Prostate gland (tissue), 2 donors: ENCODE results near the gene INKA2. TPM values are rescaled to one million over a fixed set of nuclear protein-coding genes. Genes with fewer than 3 reads are reported as not detected.

Source experiments
- DNase-seq: peaks from one replicate; pipeline ENCODE4 v3.0.0-alpha.2; 2019; ENCODE audit warnings: low spot score
- H3K27ac ChIP-seq, 2 donors: fragments of 200-600 bp; sonication (generic); 2 replicates each; pipeline ENCODE4 v1.5.1; 2017 to 2019
- H3K27me3 ChIP-seq: fragments of 200-600 bp; sonication (generic); replicated peaks from 2 replicates; pipeline ENCODE4 v1.5.1; 2019; ENCODE audit not compliant: insufficient read depth
- H3K36me3 ChIP-seq, 2 donors: fragments of 200-600 bp; sonication (generic); 1 replicate in 1 of 2; 2 replicates in 1 of 2; pipeline versions ENCODE4 v1.5.1 to v1.8.1; 2017 to 2019
- H3K4me1 ChIP-seq: fragments of 200-600 bp; sonication (generic); replicated peaks from 2 replicates; pipeline ENCODE4 v1.5.1; 2019
- H3K4me3 ChIP-seq, 2 donors: fragments of 200-600 bp; sonication (generic); 2 replicates each; pipeline ENCODE4 v1.5.1; 2017 to 2019
- H3K9me3 ChIP-seq: fragments of 200-600 bp; sonication (generic); 2 replicates; pipeline ENCODE4 v1.5.1; 2017
- POLR2A ChIP-seq: fragments of 450-650 bp; IDR thresholded peaks from one replicate; pipeline ENCODE4 v1.6.1; 2016; ENCODE audit warnings: antibody characterized with exemption, mild to moderate bottlenecking
- POLR2AphosphoS5 ChIP-seq: sonication (generic); formaldehyde crosslinking; IDR thresholded peaks from one replicate; pipeline ENCODE4 v1.6.1; 2017; ENCODE audit warnings: antibody characterized with exemption
- WGBS: methylation state at CpG from one replicate; pipeline ENCODE4 v1.1.5; 2018; 5-methylcytosine and 5-hydroxymethylcytosine counted together
- intact Hi-C: fragments of 100-400 bp; cut with DNase I; formaldehyde crosslinking; loops from one replicate; pipeline ENCODE4 v1.14.2; 2022
- total RNA-seq, 2 donors: library from RNA; depleted of rRNA; stranded (reverse); fragments of >200 nt; gene quantifications; one replicate each; pipeline ENCODE4 v1.1.0, GENCODE V29; 2016
- TF ChIP-seq, protein P1 (sequence below), 4 experiments: fragments of 200-600 bp in 2 of 4; fragments of 450-650 bp in 2 of 4; sonication (generic) in 2 of 4; IDR thresholded peaks; 1 replicate in 3 of 4; 2 replicates in 1 of 4; pipeline ENCODE4 v1.5.1; 2016 to 2019; ENCODE audit warnings: antibody characterized with exemption in 4 of 4, mild to moderate bottlenecking in 2 of 4, moderate library complexity in 2 of 4

The INKA2 gene
- total RNA-seq, 2 donors from 2014 or later, result 2.8 to 6.6 TPM

GRCh38 chr1:111755331-111756123 lies 16.3 kb upstream of the INKA2 start, which contains the start of gene DDX20:
Gene DDX20, plus strand, starts transcription at chr1:111755901. Its CDS starts 24 bp downstream, at chr1:111755925.
- intact Hi-C loops, result loop anchor here (5.0 kb wide), 2 partner anchors 38 to 273 kb away; no protein-coding TSS in a partner anchor
- TF ChIP-seq, protein P1, sequence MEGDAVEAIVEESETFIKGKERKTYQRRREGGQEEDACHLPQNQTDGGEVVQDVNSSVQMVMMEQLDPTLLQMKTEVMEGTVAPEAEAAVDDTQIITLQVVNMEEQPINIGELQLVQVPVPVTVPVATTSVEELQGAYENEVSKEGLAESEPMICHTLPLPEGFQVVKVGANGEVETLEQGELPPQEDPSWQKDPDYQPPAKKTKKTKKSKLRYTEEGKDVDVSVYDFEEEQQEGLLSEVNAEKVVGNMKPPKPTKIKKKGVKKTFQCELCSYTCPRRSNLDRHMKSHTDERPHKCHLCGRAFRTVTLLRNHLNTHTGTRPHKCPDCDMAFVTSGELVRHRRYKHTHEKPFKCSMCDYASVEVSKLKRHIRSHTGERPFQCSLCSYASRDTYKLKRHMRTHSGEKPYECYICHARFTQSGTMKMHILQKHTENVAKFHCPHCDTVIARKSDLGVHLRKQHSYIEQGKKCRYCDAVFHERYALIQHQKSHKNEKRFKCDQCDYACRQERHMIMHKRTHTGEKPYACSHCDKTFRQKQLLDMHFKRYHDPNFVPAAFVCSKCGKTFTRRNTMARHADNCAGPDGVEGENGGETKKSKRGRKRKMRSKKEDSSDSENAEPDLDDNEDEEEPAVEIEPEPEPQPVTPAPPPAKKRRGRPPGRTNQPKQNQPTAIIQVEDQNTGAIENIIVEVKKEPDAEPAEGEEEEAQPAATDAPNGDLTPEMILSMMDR (IDR thresholded peaks at IDR 0.05), result peak; percentile 88 to 99 (median 98)
- TF ChIP-seq POLR2AphosphoS5 (peak; percentile 72), POLR2A (peak; percentile 49)
- WGBS, result under 1% methylated on average over 55 of the region's 67 CpGs

GRCh38 chr1:111754984-111755330 lies 15.8 kb upstream of the INKA2 start:
- no peak for DNase-seq
- WGBS, result under 1% methylated on average over 12 of the region's 12 CpGs
- Histone ChIP-seq H3K4me3 (peak overlapping the region; percentile 73 to 82), H3K4me1 (no peaks in the 10 kb centered on the region), H3K9me3 (no peaks in the 10 kb centered on the region), H3K27ac (peak overlapping the region; percentile 88 to 93), H3K36me3 (no peaks in the 10 kb centered on the region), H3K27me3 (no peaks in the 10 kb centered on the region)
- intact Hi-C loops, result loop anchor here (5.0 kb wide), 3 partner anchors 38 to 273 kb away; no protein-coding TSS in a partner anchor
- TF ChIP-seq POLR2A, result no peak
- TF ChIP-seq, protein P1 (IDR thresholded peaks at IDR 0.05), result no peak
- TF ChIP-seq POLR2AphosphoS5, result no peak

More at GRCh38 chr1:111755331-111756123, 16.3 kb upstream of the INKA2 start, which contains the start of gene DDX20:
- Histone ChIP-seq H3K9me3 (no peaks in the 10 kb centered on the region), H3K4me3 (peak within 1 kb of the TSS; percentile 73 to 82), H3K27me3 (no peaks in the 10 kb centered on the region), H3K27ac (peak within 1 kb of the TSS; percentile 88 to 93), H3K36me3 (no peaks in the 10 kb centered on the region), H3K4me1 (no peaks in the 10 kb centered on the region)
- DNase-seq, result peak; percentile 91

GRCh38 chr1:111751906-111752575 lies 12.8 kb upstream of the INKA2 start:
- Histone ChIP-seq H3K27me3 (no peaks in the 10 kb centered on the region), H3K27ac (no peak overlapping the region), H3K9me3 (no peaks in the 10 kb centered on the region), H3K4me1 (no peaks in the 10 kb centered on the region), H3K4me3 (no peak overlapping the region), H3K36me3 (no peaks in the 10 kb centered on the region)
- 52% methylated on average over 2 of the region's 2 CpGs for WGBS
- TF ChIP-seq, protein P1 (IDR thresholded peaks at IDR 0.05), result no peak
- no peak for TF ChIP-seq POLR2AphosphoS5
- TF ChIP-seq POLR2A, result no peak
- DNase-seq, result no peak
- intact Hi-C loops, result loop anchor here (5.0 kb wide), 1 partner anchor 245 kb away; no protein-coding TSS in a partner anchor

- Histone ChIP-seq H3K36me3 (no peaks in the 10 kb centered on the region), H3K27me3 (no peaks in the 10 kb centered on the region), H3K4me1 (no peaks in the 10 kb centered on the region), H3K4me3 (no peak overlapping the region), H3K9me3 (no peaks in the 10 kb centered on the region), H3K27ac (no peak overlapping the region)
- TF ChIP-seq, protein P1 (IDR thresholded peaks at IDR 0.05), result no peak
- TF ChIP-seq POLR2AphosphoS5, result no peak
- no peak for TF ChIP-seq POLR2A
- intact Hi-C loops, result loop anchor here (5.0 kb wide), 1 partner anchor 244 kb away; no protein-coding TSS in a partner anchor
- 72% methylated on average over 2 of the region's 2 CpGs for WGBS
- no peak for DNase-seq
Measured at GRCh38 chr1:111750856-111751255, 11.7 kb upstream of the INKA2 start.
